Peyer's patch (tissue), 4 donors: ENCODE data around the gene RASL10B.

Experiments used
- POLR2A ChIP-seq, 2 donors: fragments of 450-650 bp; IDR thresholded peaks; one replicate each; pipeline ENCODE4 v1.5.1; 2017; ENCODE audit warnings: antibody characterized with exemption in 2 of 2, mild to moderate bottlenecking in 2 of 2, moderate library complexity in 2 of 2
- TF ChIP-seq, protein P1 (sequence below), 6 experiments: fragments of 450-650 bp in 4 of 6; fragments of 200-600 bp in 2 of 6; sonication (generic) in 1 of 6; IDR thresholded peaks; one replicate each; pipeline ENCODE4 v1.5.1; 2017 to 2019; ENCODE audit warnings: antibody characterized with exemption in 6 of 6, mild to moderate bottlenecking in 3 of 6, moderate library complexity in 1 of 6

DNA sequence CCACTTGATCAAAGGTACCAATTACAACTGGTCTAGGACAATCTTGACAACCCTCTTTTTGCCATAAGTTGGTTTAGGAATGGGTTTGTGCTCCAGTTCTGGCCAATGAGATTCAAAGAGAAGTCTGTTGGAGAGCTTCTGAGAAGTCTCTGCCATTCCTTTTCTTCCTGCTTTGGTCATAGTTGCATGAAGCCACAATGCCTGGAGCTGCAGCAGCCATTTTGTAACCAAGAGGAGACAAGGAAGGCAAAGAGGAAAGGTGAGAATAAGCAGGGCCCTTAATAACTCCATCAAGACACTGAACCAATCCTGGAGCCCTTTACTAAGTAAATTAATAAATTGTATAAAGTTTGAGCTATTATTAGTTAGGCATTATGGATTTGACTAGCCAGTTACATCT is 25.8 kb downstream of the RASL10B start:
- TF ChIP-seq POLR2A (IDR thresholded peaks at IDR 0.05), result no peak
- TF ChIP-seq, protein P1, sequence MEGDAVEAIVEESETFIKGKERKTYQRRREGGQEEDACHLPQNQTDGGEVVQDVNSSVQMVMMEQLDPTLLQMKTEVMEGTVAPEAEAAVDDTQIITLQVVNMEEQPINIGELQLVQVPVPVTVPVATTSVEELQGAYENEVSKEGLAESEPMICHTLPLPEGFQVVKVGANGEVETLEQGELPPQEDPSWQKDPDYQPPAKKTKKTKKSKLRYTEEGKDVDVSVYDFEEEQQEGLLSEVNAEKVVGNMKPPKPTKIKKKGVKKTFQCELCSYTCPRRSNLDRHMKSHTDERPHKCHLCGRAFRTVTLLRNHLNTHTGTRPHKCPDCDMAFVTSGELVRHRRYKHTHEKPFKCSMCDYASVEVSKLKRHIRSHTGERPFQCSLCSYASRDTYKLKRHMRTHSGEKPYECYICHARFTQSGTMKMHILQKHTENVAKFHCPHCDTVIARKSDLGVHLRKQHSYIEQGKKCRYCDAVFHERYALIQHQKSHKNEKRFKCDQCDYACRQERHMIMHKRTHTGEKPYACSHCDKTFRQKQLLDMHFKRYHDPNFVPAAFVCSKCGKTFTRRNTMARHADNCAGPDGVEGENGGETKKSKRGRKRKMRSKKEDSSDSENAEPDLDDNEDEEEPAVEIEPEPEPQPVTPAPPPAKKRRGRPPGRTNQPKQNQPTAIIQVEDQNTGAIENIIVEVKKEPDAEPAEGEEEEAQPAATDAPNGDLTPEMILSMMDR (IDR thresholded peaks at IDR 0.05), result no peak
